HG02973 (cell line): ENCODE results near the gene TSSC4.

Experiments used
- ATAC-seq: cut with Tn5 transposase; IDR thresholded peaks from one replicate; pipeline ENCODE4 v1.9.1; 2021; ENCODE audit warnings: moderate library complexity; ENCODE audit not compliant: unreplicated experiment

Gene TSSC4

DNA sequence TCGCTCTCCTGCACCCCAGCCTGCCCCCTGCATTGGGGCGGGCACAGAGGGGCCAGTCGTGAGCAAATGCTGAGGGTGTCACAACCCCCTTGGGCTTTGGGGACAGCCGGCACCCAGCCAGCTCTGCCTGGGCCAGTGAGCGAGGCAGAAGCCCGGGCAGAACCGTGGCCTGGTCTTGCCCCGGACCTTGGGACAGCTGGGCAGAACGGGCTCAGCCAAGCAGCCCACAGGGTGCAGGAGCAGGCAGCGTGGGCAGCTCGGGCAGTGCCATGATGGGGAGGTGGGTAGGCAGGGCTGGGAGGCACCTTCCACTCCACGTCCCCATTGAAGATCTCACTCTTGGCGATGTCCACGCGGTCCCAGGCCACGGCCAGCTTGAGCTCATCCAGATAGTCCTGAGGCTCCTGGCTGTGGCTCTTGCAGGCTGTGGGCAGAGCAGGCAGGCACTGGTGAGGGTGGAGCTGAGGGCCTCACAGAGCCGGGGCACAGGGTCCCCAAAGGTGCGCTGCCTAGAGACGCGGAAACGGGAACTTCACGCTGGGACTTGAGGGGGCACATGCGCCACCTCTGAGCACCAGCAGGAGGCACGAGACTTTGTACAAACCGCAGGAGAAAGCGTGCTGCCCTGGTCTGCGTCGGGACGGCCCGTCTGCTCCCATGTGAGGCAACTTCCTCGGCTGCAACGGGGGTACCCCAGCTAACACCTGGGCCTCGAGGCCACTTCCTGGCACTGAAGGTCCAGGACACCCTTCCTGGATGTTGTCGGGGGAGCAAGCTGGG, 15.2 kb downstream of the TSSC4 start:
- no peak for ATAC-seq

DNA sequence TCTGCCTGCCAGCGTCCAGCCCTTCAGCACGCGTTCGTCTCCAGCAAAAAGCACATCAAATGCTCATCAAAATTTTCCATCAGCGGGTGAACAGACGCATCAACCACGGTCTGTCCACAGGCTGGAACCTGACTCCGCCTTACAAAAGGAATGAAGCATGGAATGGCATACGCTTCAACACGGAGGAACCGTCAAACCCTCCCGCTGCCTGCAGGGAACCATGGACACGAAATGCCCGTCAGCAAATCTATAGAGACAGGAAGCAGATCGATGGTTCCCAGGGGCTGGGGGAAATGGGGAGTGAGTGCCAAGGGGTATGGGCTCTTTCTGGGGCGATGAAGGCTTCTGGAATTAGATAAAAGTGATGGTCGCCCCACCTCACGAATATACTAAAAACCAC, 16.2 kb downstream of the TSSC4 start:
- ATAC-seq: no peak

DNA sequence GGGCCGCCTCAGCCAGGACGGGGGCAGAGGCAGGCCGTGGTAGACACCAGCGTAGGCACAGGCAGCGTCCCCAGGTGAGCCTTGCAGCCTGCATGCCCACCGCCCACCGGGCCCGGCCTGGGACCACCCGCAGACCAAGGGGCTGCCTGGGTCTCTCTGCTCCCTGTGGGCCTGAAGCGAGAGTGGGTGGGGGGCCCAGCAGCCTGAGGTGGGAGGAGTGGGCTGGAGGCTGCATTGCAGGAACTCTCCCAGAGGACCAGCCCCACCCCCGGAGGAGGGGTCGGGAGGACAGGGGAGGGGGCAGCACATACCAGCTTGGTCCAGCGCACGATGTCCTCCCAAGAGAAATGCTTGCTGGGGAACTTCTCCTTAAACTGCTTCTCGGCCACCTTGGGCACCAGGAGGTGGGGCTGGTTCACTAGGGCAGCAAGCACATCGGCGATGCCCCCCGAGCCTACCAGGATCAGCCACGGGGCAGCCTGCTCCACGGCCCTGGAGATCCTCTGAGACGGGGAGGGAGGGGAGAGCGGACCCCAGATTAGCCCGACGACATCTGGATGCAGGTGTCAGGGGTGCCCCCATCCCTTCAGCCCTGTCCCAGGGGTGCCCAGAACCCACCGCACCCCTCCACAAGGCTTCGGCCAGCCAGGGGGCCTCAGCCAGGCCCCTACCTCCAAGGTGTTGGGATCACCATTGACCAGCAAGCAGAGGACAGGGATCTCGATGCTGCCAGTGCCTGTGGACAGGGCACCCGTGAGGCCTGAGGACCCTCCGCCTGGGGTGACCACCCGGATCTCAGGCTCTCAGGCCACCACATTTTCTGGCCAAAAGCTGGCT, 17.5 kb downstream of the TSSC4 start:
- no peak for ATAC-seq

DNA sequence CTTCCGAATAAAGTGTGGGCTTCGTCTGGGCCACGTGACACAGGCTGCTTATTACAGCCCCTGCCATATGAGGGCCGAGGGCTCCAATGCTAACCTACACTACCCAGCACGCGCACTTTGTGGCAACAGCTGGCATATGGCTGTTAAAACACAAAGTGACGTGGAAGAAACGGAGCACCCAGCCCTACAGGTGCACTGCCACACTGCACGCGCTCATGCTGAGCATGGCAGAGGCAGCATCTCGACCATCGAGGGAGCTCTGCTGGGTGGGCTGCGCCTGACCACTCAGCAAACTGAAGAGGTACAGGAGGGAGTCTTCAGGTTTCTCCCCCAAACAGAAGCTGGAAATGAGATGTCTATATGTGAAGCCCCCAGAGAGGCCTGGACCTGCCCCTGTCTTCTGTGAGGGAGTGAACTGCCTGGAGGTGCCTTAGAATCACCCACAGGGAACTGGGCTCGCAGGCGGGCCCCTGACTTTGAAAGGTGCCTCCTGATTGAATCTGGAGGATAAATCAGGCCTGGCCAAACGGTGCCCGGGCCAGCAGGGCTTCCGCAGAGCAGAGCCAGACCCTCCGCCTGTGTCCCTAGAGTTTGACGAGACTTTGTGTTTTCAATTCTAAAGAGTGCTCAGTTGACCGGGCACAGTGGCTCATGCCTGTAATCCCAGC, 18.3 kb downstream of the TSSC4 start:
- ATAC-seq: no peak

DNA sequence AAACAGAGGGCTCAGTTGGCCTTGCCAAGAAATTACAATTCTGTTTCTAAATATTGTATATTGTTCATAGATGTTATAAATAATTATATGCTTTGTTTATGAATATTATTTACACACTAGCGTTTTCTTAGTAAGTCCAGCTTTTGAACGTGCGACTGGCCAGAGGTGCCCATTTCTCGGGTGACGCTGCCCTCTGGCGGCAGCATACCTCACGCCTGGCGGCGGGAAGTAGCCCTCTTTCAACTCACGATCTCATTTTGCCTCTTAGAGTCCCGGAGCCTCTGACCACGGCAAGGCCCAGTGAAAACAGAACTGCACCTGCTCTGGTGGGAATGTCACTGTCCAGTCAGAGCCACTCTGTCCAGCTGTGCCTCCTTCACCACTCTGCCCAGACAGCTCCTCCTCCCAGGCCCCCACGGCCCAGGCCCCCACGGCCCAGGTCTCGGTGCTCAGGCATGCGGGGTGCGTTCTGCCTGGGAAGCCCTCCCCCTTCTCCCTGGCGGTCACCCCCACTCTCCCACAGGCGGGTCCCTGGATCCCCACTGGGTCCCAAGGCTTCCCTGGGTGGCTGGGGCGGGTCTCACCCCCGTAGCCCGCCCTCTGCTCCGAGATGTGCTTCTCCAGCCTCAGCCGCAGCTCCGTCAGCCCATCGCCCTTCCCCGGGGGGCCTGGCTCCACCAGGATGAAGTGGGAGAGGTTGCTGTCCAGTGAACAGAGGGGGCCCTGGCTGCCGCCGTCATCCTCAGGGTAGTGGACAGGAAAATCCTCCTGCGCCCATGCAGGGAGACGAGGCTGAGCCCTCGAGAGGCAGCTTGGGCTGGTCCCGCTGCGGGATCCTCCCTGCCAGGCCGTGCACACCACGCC, 19.3 kb downstream of the TSSC4 start:
- no peak for ATAC-seq

DNA sequence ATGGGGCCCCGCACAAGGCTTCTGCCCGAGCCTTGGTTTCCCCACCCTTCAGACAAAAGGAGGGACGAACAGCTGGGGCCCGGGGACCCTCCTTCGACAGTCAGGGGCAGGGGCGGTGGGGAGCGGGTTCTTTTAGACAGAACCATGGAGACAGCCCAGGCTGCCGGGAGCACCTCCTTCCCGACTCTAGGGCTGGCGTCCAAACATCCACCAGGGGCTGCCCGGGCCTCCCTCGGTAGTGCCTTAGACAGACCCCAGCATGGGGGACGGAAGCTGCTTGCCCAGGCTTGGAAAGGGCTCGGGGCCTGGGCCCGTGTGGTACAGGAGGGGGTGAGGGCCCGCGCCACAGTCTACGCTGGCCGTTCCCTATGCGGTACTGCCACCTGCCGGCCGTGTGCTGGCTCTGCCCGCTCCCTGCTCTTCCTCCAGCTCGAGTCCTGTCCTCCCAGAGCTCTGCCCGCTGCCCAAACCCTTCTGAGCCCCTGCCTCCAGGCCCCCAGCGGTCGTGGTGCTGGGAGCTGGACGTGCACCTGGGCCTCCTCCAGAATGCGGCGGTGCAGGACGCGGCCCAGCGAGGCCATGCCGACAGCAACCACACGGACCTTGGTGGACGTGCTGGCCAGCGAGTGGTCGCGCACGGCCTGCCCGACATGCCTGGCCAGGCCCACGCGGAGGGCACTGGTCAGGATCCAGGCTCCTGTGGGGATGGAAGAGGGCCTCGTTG, 20.1 kb downstream of the TSSC4 start:
- peak; percentile 65 for ATAC-seq

DNA sequence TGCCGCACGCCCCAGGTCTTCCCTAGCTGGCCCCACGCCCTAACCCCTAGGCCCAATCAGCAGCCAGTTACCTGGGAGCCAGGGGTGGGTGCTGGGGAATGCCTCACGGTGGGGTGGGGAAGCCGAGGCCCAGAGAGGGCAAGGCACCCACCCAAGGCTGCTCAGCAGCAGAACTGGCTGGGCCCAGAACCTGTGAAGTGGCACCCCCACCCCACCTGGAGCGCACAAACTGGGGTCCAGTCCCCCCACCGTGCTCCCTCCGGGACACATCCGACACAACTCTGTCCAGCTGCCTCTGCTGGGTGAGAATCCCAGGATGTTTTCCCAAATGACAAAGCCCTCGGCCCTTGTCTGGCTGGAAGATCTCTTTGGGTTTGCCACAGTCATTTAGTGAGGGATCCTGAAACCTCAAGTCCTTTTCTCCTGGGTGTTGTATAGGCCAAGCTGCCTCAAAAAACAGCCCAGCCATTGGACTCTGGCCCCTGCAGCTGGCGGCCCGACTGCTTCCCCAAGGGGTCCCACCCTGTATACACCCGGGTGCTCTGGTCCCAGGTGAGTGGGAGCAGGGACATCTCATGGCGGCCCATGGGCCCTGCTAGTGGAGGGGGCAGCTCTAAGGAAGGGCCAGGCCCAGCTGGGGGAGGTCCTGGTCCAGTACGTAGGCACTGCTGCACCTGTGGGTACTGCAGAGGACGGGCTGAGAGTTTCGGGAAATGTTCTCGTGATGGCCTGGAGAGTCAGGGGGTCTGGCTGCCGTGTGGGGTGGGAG, 20.9 kb downstream of the TSSC4 start:
- no peak for ATAC-seq

DNA sequence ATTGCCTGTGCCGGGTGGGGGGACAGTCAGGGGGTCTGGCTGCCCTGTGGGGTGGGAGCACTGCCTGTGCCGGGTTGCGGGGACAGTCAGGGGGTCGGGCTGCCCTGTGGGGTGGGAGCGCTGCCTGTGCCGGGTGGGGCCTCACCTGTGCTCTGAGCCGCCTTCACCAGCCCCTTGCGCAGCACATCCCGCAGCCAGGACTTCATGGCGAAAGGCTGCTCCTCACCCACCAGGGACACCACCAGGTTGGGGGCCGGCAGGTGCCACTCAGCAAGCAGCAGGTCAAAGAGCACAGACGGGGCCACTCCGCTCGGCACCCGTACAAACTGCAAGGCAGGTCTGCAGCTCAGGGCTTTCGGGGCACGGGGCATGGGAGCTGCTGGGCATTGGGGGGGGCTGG, 21.4 kb downstream of the TSSC4 start:
- no peak for ATAC-seq

DNA sequence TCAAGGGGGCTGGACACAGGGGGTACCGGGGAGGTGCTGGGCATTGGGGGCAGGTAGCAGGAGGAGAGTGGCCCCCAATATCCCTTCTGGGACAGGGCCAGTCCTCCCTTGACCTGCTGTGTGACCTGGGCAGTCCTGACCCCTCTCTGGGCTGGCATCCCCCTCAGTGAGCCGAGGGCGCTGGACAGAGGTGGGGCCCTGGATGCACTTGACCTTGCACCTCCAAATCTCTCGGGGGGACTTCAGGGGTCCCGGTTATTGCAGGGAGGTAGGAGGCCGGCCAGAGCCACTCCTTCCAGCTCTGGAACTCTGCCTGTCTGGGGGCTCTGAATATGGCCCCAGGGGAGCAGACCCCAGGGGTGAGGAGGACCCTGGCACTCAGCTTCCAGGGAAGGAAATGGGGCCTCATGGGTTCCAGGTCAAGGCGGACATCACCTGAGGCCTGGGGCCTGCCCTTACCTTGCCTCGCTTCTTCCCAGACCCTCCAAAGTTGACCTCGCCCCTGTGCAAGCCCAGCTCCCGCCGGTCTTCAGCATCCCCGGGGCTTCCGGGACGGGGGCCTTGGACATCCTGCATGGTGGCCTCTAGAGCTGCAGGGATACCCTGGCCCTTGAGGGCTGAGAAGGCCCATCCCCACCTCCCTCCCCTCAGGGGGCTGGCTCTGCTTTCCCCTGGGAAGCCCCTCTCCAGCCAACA, 22.1 kb downstream of the TSSC4 start:
- ATAC-seq: no peak

DNA sequence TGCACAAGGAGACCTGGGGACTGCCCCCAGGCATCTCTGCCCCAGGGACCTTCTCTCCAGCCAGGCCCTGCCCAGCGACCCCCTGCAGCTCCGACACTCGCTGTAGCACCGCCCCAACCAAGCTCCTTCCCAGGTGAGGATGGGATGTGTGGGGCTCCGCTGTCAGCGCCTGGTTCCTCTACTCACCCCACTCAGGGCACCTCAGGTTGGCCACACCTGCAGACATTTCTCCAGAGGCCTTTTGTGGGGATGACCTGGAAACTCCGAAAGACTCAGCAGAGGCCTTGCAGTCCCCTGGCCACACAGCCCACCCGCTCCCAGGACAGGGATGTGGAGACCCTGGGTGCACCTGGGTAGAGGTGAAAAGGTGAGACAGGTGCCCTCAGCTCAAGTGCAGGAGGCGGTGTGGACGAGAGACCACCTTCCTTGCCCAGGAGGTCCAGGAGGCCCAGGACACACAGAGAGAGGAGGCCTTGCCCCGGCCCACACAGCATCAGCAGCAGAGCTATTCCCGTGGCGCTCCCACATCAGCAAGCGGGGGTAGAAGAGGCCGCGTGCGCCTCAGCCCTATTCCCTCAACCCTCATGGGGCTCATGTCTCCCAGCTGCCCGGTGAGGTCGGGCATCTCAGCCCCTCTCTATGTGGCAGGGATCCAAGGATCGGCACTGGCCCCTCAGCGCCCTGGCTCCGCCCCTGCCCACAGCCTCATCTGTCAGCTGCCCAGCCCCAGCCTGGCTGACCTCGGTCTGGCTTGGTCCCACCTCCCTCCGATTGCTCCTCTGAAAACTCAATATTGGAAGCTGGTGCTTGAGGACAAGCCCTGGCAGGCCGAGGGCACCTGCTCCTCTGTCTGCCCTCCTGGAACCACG, 22.8 kb downstream of the TSSC4 start:
- ATAC-seq: no peak

DNA sequence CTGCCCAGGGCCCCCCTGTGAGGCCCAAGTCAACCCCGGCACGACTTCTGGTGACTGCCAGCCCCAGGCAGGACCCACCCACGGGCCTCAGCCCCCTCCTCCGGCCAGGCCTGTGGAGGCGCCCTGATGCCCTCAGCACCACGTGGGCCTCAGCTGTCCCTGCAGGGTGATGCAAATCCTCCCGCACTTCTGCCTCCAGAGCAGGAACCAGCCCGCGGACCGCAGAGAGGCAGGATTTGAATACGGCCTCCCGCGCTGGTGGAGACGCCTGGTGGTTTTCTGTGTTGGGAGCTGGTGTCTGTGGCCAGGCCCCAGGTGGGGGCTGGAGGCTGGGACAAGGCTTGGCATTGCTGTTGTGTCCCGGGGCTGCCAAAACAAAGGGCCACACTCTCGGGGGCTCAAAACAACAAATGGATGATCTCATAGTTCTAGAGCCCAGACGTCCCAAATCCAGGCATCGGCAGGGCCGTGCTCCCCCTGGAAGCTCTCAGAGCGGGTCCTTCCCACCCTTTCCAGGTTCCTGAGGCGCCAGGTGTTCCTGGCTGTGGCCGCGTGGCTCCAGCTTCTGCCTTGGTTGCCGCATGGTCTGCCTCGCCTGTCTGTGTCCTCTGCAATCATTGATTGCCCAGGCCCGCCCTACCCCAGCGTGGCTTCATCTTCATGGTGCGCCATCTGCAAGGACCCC, 24.4 kb downstream of the TSSC4 start:
- no peak for ATAC-seq

DNA sequence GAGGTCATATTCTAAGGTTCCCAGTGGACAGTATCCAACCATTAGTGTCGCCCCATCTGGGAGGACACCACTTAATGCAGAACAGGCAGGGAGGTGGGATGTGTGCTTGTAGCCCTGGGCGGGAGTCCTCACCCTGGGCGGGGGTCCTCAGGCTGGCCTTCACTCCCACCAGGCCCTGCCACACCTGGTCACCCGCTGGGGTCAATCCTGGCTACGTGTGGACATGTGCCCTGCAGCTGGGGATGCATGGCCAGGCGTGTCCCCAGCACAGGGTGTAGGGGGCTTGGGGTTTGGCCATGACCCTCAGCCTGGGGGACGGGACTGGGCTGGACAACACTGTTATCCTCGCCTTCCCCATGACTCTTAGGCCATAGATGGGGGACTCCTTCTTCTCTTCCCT, 25.0 kb downstream of the TSSC4 start:
- ATAC-seq: no peak

DNA sequence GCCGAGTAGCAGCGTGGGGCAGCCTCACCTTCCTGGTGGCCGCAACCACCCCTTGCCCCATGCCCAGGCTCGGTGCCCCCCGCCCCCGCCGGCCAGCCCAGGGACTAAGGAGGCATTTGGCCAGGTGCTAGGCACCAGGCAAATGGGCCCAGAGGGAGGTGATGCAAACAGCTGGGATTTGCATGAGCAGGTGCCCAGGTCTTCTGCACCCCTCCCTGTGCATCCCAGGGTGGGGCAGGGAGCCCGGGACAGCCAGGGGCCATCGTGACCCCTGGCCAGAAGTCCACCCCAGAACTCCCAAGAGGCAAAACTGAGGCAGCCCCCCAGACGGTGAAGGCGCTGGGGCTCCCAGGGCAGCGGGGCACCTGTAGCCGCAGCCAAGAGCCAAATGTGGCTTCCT, 25.7 kb downstream of the TSSC4 start:
- no peak for ATAC-seq

DNA sequence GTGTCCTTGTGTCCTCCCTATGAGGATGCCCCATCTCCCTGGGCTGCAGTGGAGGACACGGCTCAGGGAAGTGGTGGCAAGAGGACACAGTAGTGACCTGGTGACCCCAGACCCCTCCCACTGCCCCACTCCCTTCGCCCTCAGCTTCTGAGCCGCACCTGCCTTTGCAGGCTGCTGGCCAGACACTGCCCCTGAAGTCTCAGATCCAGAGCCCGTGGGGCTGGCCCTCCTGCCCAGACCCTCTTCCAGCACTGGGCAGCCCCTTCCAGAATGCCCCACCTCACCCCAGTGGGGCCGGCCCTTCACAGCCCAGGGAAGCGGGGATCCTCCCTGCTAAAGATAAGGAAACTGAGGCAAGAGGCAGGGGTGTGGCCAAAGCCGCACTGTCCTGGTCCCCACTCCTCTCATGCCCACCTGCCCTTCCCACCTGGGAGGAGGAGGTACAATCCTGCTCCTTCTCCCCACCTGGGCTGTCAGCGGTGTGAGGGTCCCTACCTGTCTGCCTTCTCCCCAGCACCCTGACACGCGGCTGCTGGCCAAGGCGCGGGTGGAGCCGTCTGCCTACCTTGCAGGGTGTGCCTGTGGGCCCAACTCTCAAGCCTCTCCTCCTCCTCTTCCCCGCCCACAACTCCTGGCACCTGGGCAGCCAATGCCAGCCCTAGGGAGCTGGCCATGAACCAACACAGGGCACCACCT, 26.4 kb downstream of the TSSC4 start:
- ATAC-seq: no peak

DNA sequence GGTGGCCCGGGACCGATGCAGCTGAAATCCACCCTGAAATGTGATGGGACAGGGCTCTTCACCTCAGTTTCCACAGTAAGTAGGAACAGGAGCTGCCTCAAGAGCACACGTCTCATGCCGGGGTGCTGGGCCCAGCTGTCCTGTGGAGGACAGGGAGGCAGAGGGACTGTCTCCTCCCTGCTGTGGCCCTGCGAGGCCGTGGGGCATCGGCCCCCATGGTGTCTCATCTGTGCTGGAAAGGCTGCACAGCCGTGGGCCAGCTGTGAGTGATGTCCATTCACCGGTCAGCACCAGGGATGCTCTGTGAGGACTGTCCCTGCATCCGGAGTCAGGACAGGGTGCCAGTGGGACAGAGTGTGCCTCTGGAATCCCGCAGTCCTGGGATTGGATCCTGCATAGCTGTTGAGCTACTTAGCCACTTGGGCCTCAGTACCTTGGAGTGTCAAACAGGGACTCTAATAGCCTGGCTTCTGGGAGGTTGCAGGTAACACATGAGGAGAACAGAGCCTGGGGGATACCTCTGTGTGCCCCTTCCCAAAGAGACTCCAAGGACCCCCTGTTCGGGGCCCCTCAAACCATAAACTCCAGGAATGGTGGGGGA, 27.3 kb downstream of the TSSC4 start:
- no peak for ATAC-seq

DNA sequence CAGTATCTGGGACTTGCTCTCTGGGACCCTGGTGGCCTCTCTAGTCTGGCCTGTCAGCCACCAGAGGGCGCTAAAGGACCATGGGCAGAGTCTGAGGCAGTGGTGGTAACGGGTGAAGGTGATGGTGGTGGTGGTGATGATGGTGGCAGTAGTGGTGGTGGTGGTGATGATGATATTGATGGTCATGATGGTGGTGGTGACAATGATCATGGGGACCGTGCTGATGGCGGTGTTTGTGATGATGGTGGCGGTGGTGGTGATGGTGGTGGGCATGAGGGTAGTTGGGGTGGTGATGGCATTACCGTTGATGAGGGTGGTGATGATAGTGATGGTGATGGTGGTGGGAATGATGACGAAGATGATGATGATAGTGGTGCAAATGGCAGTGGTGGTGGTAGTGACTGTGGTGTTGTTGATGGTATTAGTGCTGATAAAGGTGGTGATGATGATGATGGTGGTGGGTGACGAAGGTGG, 27.8 kb downstream of the TSSC4 start:
- ATAC-seq: no peak
